Ishikawa (cell line): ENCODE results near the gene SERPINB10.

Source experiments
- CEBPB ChIP-seq: IDR thresholded peaks from 2 replicates; pipeline ENCODE4 v1.6.1; 2012
- CREB1 ChIP-seq: IDR thresholded peaks from 2 replicates; pipeline ENCODE4 v1.6.1; 2012; ENCODE audit warnings: low read depth
- EGR1 ChIP-seq: IDR thresholded peaks from 2 replicates; pipeline ENCODE4 v1.6.1; 2012
- EP300 ChIP-seq: IDR thresholded peaks from 2 replicates; pipeline ENCODE4 v1.6.1; 2012; ENCODE audit warnings: borderline replicate concordance
- FOXM1 ChIP-seq: IDR thresholded peaks from 2 replicates; pipeline ENCODE4 v1.6.1; 2012; ENCODE audit warnings: low read depth, borderline replicate concordance
- NFIC ChIP-seq: IDR thresholded peaks from 2 replicates; pipeline ENCODE4 v1.6.1; 2012
- RAD21 ChIP-seq: IDR thresholded peaks from 2 replicates; pipeline ENCODE4 v1.6.1; 2012; ENCODE audit warnings: low read depth
- TAF1 ChIP-seq: IDR thresholded peaks from 2 replicates; pipeline ENCODE4 v1.6.1; 2012; ENCODE audit warnings: low read depth, mild to moderate bottlenecking
- TCF12 ChIP-seq: IDR thresholded peaks from 2 replicates; pipeline ENCODE4 v1.6.1; 2012; ENCODE audit warnings: low read depth
- TEAD4 ChIP-seq: IDR thresholded peaks from 2 replicates; pipeline ENCODE4 v1.6.1; 2012
- USF1 ChIP-seq: IDR thresholded peaks from 2 replicates; pipeline ENCODE4 v1.6.1; 2012
- YY1 ChIP-seq: IDR thresholded peaks from 2 replicates; pipeline ENCODE4 v1.6.1; 2012; ENCODE audit warnings: low read depth
- ZBTB7A ChIP-seq: IDR thresholded peaks from 2 replicates; pipeline ENCODE4 v1.6.1; 2012; ENCODE audit warnings: low read depth
- TF ChIP-seq, protein P1 (sequence below): IDR thresholded peaks from 2 replicates; pipeline ENCODE4 v1.6.1; 2012
- TF ChIP-seq, protein P2 (sequence below): IDR thresholded peaks from 2 replicates; pipeline ENCODE4 v1.6.1; 2012; ENCODE audit warnings: low read depth, mild to moderate bottlenecking

The SERPINB10 gene

DNA sequence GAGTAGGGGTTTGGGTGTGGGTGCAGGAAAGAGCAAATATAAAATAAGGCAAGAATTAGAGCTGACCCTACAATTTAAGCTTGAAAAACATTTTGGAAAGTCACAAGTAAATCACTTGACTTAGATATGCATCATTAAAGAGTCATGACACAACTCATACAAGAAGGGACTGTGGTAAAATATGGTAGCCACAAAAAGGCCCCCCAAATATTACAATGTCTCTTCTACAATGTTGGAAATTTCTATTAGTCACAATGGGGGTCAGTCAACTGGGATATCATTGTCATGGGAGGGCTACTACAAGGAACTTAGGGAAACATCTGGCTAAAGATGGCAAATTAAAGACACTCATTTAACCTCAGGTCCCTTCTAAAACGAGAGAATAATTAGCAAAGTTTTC, 35.9 kb upstream of the SERPINB10 start:
- TF ChIP-seq, protein P1, sequence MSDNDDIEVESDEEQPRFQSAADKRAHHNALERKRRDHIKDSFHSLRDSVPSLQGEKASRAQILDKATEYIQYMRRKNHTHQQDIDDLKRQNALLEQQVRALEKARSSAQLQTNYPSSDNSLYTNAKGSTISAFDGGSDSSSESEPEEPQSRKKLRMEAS, result no peak
- TF ChIP-seq YY1 (no peak), NFIC (no peak), EGR1 (no peak), RAD21 (no peak), EP300 (no peak), TEAD4 (no peak), CREB1 (no peak), TAF1 (no peak), USF1 (no peak), CEBPB (no peak)
- TF ChIP-seq, protein P2, sequence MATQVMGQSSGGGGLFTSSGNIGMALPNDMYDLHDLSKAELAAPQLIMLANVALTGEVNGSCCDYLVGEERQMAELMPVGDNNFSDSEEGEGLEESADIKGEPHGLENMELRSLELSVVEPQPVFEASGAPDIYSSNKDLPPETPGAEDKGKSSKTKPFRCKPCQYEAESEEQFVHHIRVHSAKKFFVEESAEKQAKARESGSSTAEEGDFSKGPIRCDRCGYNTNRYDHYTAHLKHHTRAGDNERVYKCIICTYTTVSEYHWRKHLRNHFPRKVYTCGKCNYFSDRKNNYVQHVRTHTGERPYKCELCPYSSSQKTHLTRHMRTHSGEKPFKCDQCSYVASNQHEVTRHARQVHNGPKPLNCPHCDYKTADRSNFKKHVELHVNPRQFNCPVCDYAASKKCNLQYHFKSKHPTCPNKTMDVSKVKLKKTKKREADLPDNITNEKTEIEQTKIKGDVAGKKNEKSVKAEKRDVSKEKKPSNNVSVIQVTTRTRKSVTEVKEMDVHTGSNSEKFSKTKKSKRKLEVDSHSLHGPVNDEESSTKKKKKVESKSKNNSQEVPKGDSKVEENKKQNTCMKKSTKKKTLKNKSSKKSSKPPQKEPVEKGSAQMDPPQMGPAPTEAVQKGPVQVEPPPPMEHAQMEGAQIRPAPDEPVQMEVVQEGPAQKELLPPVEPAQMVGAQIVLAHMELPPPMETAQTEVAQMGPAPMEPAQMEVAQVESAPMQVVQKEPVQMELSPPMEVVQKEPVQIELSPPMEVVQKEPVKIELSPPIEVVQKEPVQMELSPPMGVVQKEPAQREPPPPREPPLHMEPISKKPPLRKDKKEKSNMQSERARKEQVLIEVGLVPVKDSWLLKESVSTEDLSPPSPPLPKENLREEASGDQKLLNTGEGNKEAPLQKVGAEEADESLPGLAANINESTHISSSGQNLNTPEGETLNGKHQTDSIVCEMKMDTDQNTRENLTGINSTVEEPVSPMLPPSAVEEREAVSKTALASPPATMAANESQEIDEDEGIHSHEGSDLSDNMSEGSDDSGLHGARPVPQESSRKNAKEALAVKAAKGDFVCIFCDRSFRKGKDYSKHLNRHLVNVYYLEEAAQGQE, result no peak

- TF ChIP-seq TEAD4 (no peak), ZBTB7A (no peak), FOXM1 (no peak), CEBPB (no peak), USF1 (no peak), TAF1 (no peak), NFIC (no peak), YY1 (no peak), RAD21 (no peak)
- TF ChIP-seq, protein P1, result no peak
- TF ChIP-seq, protein P2, result no peak
These were observed 35.2 kb upstream of the SERPINB10 start for GRCh38 chr18:63872586-63872985.

GRCh38 chr18:63878343-63878742, 29.4 kb upstream of the SERPINB10 start:
- TF ChIP-seq CEBPB (0 out of 2 replicates have a peak, but pooled peaks have one; percentile 28), EGR1 (no peak), NFIC (no peak), EP300 (no peak)

- TF ChIP-seq FOXM1 (no peak), ZBTB7A (no peak), CREB1 (no peak), CEBPB (no peak), NFIC (no peak)
- TF ChIP-seq, protein P2, result no peak
These were observed 28.8 kb upstream of the SERPINB10 start for GRCh38 chr18:63878925-63879324.

DNA sequence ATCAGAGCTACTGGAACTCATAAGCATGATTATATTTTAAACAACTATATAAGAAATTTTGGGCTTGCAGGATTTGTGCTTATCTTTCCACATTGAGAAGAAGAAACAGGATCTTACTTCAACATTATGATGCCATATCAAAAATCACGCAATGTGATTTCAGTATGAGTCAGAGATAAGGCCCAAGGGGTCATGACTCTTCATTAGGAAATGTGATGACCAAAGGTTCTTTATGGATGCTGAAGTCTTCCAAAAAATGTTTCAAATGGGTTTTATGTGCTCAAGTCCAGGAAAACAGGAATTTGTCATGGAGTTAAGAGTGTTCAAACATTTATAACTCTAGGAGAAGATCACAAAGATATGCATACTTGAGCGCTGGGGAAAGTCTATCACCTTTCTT, 28.0 kb upstream of the SERPINB10 start:
- TF ChIP-seq CEBPB (no peak), CREB1 (no peak), TEAD4 (no peak), EP300 (no peak), ZBTB7A (no peak), USF1 (no peak), YY1 (no peak), EGR1 (no peak), FOXM1 (no peak), NFIC (no peak), TAF1 (no peak), TCF12 (no peak), RAD21 (no peak)
- TF ChIP-seq, protein P1, result no peak
